Epithelial cell of esophagus (primary cell): ENCODE measurements around the gene UXS1.
"Not testable (repeated sequence)": the region's sequence is repeated elsewhere in the genome, so short reads cannot be mapped to it uniquely, and the experiment has no call there.

Source experiments
- DNase-seq: peaks from one replicate; pipeline ENCODE4 v3.0.0; 2010; ENCODE audit warnings: low read depth
- H3K4me3 ChIP-seq: 2 replicates; pipeline ENCODE4 v1.5.1; 2011; ENCODE audit warnings: mild to moderate bottlenecking, low read length, control low read depth
- CTCF ChIP-seq: IDR thresholded peaks from 2 replicates; pipeline ENCODE4 v1.5.1; 2011; ENCODE audit warnings: low read depth, mild to moderate bottlenecking, low read length, control low read depth, inconsistent platforms; ENCODE audit not compliant: insufficient read depth; ENCODE audit errors: missing control alignments

The UXS1 gene

GRCh38 chr2:106142683-106143082 is 51.4 kb downstream of the UXS1 start:
- DNase-seq: peak; percentile 54
- no peak overlapping the region for H3K4me3 ChIP-seq
- TF ChIP-seq CTCF: no peak

GRCh38 chr2:106140913-106141312 is 53.2 kb downstream of the UXS1 start:
- no peak overlapping the region for H3K4me3 ChIP-seq
- no peak for TF ChIP-seq CTCF
- DNase-seq: no peak

GRCh38 chr2:106140113-106140512 is 54.0 kb downstream of the UXS1 start:
- TF ChIP-seq CTCF: no peak
- DNase-seq: no peak
- H3K4me3 ChIP-seq: no peak overlapping the region

- no peak overlapping the region for H3K4me3 ChIP-seq
- no peak for TF ChIP-seq CTCF
- DNase-seq: no peak
Measured at GRCh38 chr2:106139238-106139935, 54.7 kb downstream of the UXS1 start.

- DNase-seq: no peak
- TF ChIP-seq CTCF: no peak
- no peak overlapping the region for H3K4me3 ChIP-seq
Measured at GRCh38 chr2:106138543-106139237, 55.4 kb downstream of the UXS1 start.

- DNase-seq: no peak
- TF ChIP-seq CTCF: no peak
- no peak overlapping the region for H3K4me3 ChIP-seq
Measured at GRCh38 chr2:106137731-106138521, 56.2 kb downstream of the UXS1 start.

DNA sequence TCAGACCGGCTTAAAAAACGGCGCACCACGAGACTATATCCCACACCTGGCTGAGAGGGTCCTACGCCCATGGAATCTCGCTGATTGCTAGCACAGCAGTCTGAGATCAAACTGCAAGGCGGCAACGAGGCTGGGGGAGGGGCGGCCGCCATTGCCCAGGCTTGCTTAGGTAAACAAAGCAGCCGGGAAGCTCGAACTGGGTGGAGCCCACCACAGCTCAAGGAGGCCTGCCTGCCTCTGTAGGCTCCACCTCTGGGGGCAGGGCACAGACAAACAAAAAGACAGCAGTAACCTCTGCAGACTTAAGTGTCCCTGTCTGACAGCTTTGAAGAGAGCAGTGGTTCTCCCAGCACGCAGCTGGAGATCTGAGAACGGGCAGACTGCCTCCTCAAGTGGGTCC is 62.9 kb downstream of the UXS1 start:
- DNase-seq, H3K4me3 ChIP-seq: not testable (repeated sequence)
